Progenitor cell of endocrine pancreas (in vitro differentiated cells): ENCODE results near the gene AZIN2. TPM values are rescaled to one million over a fixed set of nuclear protein-coding genes. Genes with fewer than 3 reads are reported as not detected.

ENCODE experiments used
- DNase-seq: peaks from one replicate; pipeline ENCODE4 v3.0.0; 2021; ENCODE audit warnings: low spot score; ENCODE audit not compliant: unreplicated experiment
- H3K27ac Mint-ChIP-seq: 2 replicates; pipeline ENCODE4 v1.8.0; 2021; ENCODE audit warnings: mild to moderate bottlenecking, moderate library complexity, mixed read lengths
- H3K27me3 Mint-ChIP-seq: 2 replicates; pipeline ENCODE4 v1.8.0; 2021; ENCODE audit warnings: mixed read lengths
- H3K36me3 Mint-ChIP-seq: 2 replicates; pipeline ENCODE4 v1.8.0; 2022; ENCODE audit warnings: mixed read lengths; ENCODE audit not compliant: insufficient read depth
- H3K4me1 Mint-ChIP-seq: 2 replicates; pipeline ENCODE4 v1.8.0; 2021; ENCODE audit warnings: low read depth, mixed read lengths
- H3K4me3 Mint-ChIP-seq: 2 replicates; pipeline ENCODE4 v1.8.0; 2021; ENCODE audit warnings: low read depth, mild to moderate bottlenecking, moderate library complexity, mixed read lengths
- H3K9me3 Mint-ChIP-seq: 2 replicates; pipeline ENCODE4 v1.8.0; 2021; ENCODE audit warnings: low read depth, mixed read lengths
- CTCF ChIP-seq: fragments of 200-600 bp; sonication (generic); IDR thresholded peaks from one replicate; pipeline ENCODE4 v1.5.0; 2021; ENCODE audit warnings: antibody characterized with exemption, mild to moderate bottlenecking; ENCODE audit not compliant: unreplicated experiment
- total RNA-seq: library from RNA; stranded (reverse); gene quantifications from 2 replicates; pipeline ENCODE4 v1.2.1, GENCODE V29; 2021

AZIN2 gene
- total RNA-seq, 1 donor from 2014 or later, result 5.2 TPM

- H3K27ac Mint-ChIP-seq, result no peak overlapping the region
- H3K4me3 Mint-ChIP-seq, result no peak overlapping the region
- H3K9me3 Mint-ChIP-seq, result no peaks in the 10 kb centered on the region
- no peaks in the 10 kb centered on the region for H3K36me3 Mint-ChIP-seq
- peaks cover 36% of the 10 kb centered on the region for H3K27me3 Mint-ChIP-seq
- TF ChIP-seq CTCF, result no peak
- no peak for DNase-seq
- no peaks in the 10 kb centered on the region for H3K4me1 Mint-ChIP-seq
Measured at GRCh38 chr1:33119050-33119449, 38.1 kb downstream of the AZIN2 start.

GRCh38 chr1:33119532-33120217 lies 38.7 kb downstream of the AZIN2 start:
- H3K36me3 Mint-ChIP-seq, result no peaks in the 10 kb centered on the region
- peak; percentile 8 for TF ChIP-seq CTCF
- peaks cover 36% of the 10 kb centered on the region for H3K27me3 Mint-ChIP-seq
- no peak for DNase-seq
- no peaks in the 10 kb centered on the region for H3K4me1 Mint-ChIP-seq
- no peak overlapping the region for H3K27ac Mint-ChIP-seq
- no peaks in the 10 kb centered on the region for H3K9me3 Mint-ChIP-seq
- H3K4me3 Mint-ChIP-seq, result no peak overlapping the region

GRCh38 chr1:33120436-33121231 lies 39.7 kb downstream of the AZIN2 start:
- no peak for TF ChIP-seq CTCF
- no peak for DNase-seq
- Mint-ChIP-seq H3K27me3 (peaks cover 40% of the 10 kb centered on the region), H3K27ac (no peak overlapping the region), H3K4me1 (no peaks in the 10 kb centered on the region), H3K36me3 (peaks cover 2% of the 10 kb centered on the region), H3K4me3 (no peak overlapping the region), H3K9me3 (no peaks in the 10 kb centered on the region)

- Mint-ChIP-seq H3K4me3 (no peak overlapping the region), H3K9me3 (no peaks in the 10 kb centered on the region), H3K27me3 (peaks cover 39% of the 10 kb centered on the region), H3K4me1 (no peaks in the 10 kb centered on the region), H3K27ac (no peak overlapping the region), H3K36me3 (peaks cover 2% of the 10 kb centered on the region)
- TF ChIP-seq CTCF, result no peak
- no peak for DNase-seq
Measured at GRCh38 chr1:33121728-33122127, 40.8 kb downstream of the AZIN2 start.

- no peak for DNase-seq
- H3K27me3 Mint-ChIP-seq, result peaks cover 39% of the 10 kb centered on the region
- TF ChIP-seq CTCF, result no peak
- no peak overlapping the region for H3K27ac Mint-ChIP-seq
- H3K4me1 Mint-ChIP-seq, result peaks cover 1% of the 10 kb centered on the region
- peaks cover 4% of the 10 kb centered on the region for H3K9me3 Mint-ChIP-seq
- H3K4me3 Mint-ChIP-seq, result no peak overlapping the region
- H3K36me3 Mint-ChIP-seq, result peaks cover 4% of the 10 kb centered on the region
Measured at GRCh38 chr1:33122483-33123178, 41.7 kb downstream of the AZIN2 start.
